Activated T-helper 2 cell treated with anti-CD3 and anti-CD28 coated beads, Interferon-gamma antibody, Interleukin-2, Interleukin-4, amounts not matched to agents 10 μg/mL and 5 μg/mL and 100 μg/mL, durations not matched to agents 14 hours and 24 hours and 36 hours (primary cell): ENCODE results near the gene ABHD5. TPM values are rescaled to one million over a fixed set of nuclear protein-coding genes. Genes with fewer than 3 reads are reported as not detected.
"Not testable (repeated sequence)": the region's sequence is repeated elsewhere in the genome, so short reads cannot be mapped to it uniquely, and the experiment has no call there.

Experiments
- DNase-seq: peaks from one replicate; pipeline ENCODE4 v3.0.0; 2021; ENCODE audit warnings: low spot score
- H3K27ac Mint-ChIP-seq: one replicate; pipeline ENCODE4 v1.8.0; 2021; ENCODE audit warnings: mixed read lengths
- H3K27me3 Mint-ChIP-seq: one replicate; pipeline ENCODE4 v1.8.0; 2021; ENCODE audit warnings: low read depth, mixed read lengths
- H3K36me3 Mint-ChIP-seq: one replicate; pipeline ENCODE4 v1.8.0; 2021; ENCODE audit warnings: low read depth, mixed read lengths
- H3K4me1 Mint-ChIP-seq: one replicate; pipeline ENCODE4 v1.8.0; 2021; ENCODE audit warnings: low read depth, mixed read lengths
- H3K4me3 Mint-ChIP-seq: one replicate; pipeline ENCODE4 v1.8.0; 2021; ENCODE audit warnings: low read depth, mild to moderate bottlenecking, moderate library complexity, mixed read lengths
- H3K9me3 Mint-ChIP-seq: one replicate; pipeline ENCODE4 v1.8.0; 2021; ENCODE audit warnings: mixed read lengths
- intact Hi-C: fragments of 100-400 bp; cut with micrococcal nuclease; formaldehyde crosslinking; loops from one replicate; pipeline ENCODE4 v1.15.1; 2023
- total RNA-seq: library from RNA; stranded (reverse); gene quantifications from 2 replicates; pipeline ENCODE4 v1.2.3, GENCODE V29; 2022

ABHD5 gene
- total RNA-seq, 1 donor from 2014 or later: 11.9 TPM

DNA sequence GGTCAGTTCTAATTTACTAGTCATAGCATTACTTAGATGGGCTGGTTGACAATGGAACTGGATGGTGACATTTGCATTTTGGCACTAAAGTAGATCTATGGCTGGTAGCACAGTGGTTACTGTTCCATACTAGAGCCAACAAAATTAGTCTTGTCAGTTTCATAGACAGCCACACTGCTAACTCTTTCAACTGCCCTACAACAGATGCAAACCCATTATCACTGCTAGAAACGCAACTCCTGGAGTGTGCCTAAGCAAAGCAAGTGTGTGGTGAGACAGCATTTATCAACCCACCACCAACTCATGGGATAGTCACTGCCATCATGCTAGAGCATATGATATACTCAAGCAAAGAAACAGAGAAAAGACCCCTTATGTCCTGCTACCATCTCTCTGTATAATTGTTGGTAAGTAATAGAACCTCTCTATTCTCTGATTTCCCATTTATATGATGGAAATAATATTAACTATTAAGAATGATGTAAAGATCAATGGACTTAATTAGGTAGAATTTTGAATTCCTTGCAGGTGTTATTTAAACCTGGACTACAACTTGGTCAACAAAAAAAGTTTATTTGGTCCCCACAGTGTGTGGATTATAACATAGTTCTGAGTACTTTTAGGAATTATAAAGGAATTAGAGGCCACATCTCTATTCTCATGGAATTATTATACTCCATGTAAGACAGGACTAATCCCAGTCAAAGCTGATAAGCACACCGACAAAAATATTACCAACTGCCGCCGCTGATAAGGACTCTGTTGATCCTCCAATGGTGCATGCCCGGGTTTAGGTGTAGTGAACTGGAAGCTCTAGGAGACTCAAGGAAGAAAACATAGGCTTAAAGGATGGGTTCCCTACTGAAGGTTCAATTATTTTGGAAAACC lies 19.9 kb upstream of the ABHD5 start:
- Mint-ChIP-seq H3K27ac (no peak overlapping the region), H3K4me1 (no peaks in the 10 kb centered on the region), H3K9me3 (no peaks in the 10 kb centered on the region), H3K27me3 (peaks cover 10% of the 10 kb centered on the region), H3K36me3 (no peaks in the 10 kb centered on the region), H3K4me3 (no peak overlapping the region)
- DNase-seq: no peak
- intact Hi-C loops: no loop called here

DNA sequence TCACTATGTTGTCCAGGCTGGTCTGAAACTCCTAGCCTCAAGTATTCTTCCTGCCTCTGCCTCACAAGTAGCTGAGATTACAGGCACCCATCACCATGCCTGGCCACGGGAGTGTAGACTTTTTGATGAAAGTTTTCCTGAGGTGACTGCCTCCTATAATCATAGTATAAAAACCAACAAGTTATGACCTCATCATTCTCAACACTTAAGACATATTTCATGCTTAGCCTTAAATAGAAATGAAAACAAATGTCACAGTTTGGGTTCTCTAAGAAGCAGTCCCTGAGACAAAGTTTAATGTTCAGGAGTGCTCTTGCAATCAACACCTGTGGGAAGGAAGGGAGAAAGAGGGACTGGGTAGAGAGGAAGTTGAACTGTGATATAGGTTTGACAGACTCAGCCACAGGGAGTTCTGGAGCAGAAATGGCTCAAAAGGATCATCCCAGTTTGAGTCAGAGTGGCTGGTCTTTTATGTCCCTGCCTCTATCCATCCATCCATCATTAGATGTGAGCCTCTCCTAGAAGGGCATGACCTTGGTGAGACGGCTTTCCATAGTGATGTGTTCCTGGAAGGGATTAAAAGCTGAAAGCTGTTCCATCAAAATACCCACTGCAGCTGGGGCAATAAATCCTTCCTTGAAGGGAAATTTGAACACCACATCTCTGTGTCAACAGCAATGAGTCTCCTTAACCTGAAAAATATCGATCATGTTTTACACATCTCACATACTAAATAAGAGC lies 16.2 kb upstream of the ABHD5 start:
- H3K4me1 Mint-ChIP-seq: no peaks in the 10 kb centered on the region
- H3K9me3 Mint-ChIP-seq: no peaks in the 10 kb centered on the region

DNA sequence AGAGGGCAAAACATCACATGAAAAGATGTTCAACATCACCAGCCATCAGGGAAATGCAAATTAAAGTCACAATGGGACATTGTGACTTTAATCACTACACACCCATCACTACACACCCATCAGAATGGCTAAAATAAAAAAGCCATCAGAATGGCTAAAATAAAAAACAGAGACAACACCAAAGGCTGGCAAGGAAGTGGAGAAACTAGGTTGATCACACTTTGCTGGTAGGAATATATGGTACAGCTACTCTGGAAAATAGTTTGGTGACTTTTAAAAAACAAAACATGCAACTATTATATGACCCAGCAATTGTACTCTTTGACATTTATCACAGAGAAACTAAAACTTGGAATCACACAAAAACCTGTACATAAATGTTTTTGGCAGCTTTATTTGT lies 15.1 kb upstream of the ABHD5 start:
- Mint-ChIP-seq H3K4me1 (no peaks in the 10 kb centered on the region), H3K27me3 (peaks cover 7% of the 10 kb centered on the region), H3K36me3 (no peaks in the 10 kb centered on the region), H3K27ac (no peak overlapping the region), H3K4me3 (no peak overlapping the region), H3K9me3 (no peaks in the 10 kb centered on the region)
- intact Hi-C loops: no loop called here
- no peak for DNase-seq

More for the DNA sequence above, 16.2 kb upstream of the ABHD5 start:
- no peak overlapping the region for H3K4me3 Mint-ChIP-seq
- peaks cover 4% of the 10 kb centered on the region for H3K27me3 Mint-ChIP-seq
- intact Hi-C loops: no loop called here
- H3K36me3 Mint-ChIP-seq: no peaks in the 10 kb centered on the region
- no peak overlapping the region for H3K27ac Mint-ChIP-seq
- no peak for DNase-seq

DNA sequence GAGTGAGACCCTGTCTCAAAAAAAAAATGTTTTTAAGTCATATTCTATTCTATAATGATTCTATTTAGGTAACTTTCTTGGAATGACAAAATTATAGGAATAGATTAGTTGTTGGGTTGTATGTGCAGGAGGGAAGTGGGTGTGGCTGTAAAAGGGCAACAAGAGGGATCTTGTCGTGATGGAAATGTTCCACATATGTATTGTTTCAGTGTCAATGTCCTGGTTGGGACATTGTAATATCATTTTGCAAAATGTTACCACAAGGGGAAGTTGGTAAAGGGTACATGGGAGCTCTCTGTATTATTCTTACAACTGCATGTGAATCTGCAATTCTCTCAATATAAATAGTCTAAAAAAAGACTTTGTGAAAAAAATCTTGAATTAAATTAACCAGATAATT lies 14.3 kb upstream of the ABHD5 start:
- H3K36me3 Mint-ChIP-seq: no peaks in the 10 kb centered on the region
- H3K27ac Mint-ChIP-seq: no peak overlapping the region
- H3K27me3 Mint-ChIP-seq: peaks cover 7% of the 10 kb centered on the region
- H3K4me3 Mint-ChIP-seq: no peak overlapping the region
- intact Hi-C loops: no loop called here
- no peak for DNase-seq
- H3K9me3 Mint-ChIP-seq: no peaks in the 10 kb centered on the region
- H3K4me1 Mint-ChIP-seq: no peaks in the 10 kb centered on the region

DNA sequence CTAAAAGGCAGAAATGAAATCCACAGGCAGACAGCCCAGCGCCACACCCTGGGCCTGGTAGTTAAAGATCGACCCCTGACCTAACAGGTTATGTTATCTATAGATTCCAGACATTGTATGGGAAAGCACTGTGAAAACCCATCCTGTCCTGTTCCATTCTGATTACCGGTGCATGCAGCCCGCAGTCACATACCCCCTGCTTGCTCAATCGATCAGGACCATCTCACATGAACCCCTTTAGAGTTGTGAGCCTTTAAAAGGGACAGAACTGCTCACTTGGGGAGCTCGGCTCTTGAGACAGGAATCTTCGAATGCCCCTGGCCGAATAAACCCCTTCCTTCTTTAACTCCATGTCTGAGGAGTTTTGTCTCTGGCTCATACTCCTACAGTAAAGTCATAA lies 12.4 kb upstream of the ABHD5 start:
- H3K9me3 Mint-ChIP-seq, intact Hi-C loops, H3K4me1 Mint-ChIP-seq, H3K4me3 Mint-ChIP-seq, H3K27ac Mint-ChIP-seq, DNase-seq, H3K36me3 Mint-ChIP-seq: not testable (repeated sequence)
- peaks cover 12% of the 10 kb centered on the region for H3K27me3 Mint-ChIP-seq

DNA sequence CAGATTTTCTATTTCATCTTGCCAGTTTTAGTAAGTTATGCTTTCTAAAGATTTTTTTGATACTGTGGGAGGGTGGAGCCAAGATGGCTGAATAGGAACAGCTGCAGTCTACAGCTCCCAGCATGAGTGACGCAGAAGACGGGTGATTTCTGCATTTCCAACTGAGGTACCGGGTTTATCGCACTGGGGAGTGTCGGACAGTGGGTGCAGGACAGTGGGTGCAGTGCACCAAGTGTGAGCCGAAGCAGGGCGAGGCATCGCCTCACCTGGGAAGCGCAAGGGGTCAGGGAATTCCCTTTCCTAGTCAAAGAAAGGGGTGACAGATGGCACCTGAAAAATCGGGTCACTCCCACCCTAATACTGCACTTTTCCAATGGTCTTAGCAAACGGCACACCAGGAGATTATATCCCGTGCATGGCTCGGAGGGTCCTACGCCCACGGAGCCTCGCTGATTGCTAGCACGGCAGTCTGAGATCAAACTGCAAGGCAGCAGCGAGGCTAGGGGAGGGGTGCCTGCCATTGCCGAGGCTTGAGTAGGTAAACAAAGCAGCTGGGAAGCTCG lies 11.8 kb upstream of the ABHD5 start:
- H3K36me3 Mint-ChIP-seq, DNase-seq, H3K27ac Mint-ChIP-seq, H3K9me3 Mint-ChIP-seq, H3K4me3 Mint-ChIP-seq, H3K4me1 Mint-ChIP-seq, intact Hi-C loops: not testable (repeated sequence)
- peaks cover 12% of the 10 kb centered on the region for H3K27me3 Mint-ChIP-seq

DNA sequence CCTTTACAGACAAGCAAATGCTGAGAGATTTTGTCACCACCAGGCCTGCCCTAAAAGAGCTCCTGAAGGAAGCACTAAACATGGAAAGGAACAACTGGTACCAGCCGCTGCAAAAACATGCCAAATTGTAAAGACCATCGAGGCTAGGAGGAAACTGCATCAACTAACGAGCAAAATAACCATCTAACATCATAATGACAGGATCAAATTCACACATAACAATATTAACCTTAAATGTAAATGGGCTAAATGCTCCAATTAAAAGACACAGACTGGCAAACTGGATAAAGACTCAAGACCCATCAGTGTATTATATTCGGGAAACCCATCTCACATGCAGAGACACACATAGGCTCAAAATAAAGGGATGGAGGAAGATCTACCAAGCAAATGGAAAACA lies 9.9 kb upstream of the ABHD5 start:
- H3K4me1 Mint-ChIP-seq, H3K27ac Mint-ChIP-seq, DNase-seq, H3K4me3 Mint-ChIP-seq, intact Hi-C loops, H3K36me3 Mint-ChIP-seq, H3K9me3 Mint-ChIP-seq, H3K27me3 Mint-ChIP-seq: not testable (repeated sequence)

DNA sequence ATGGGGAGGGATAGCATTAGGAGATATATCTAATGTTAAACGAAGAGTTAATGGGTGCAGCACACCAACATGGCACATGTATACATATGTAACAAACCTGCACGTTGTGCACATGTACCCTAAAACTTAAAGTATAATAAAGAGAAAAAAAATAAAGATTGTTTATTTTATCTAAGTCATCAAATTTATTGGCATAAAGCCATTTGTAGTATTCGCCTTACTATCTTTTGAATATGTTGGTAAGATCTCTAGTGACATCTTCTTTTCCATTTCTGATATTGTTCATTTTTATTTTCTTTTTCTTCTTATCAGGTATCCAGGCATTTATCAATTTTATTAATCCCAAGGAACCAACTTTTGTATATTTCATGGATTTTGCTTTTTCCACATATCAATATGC lies 5.8 kb upstream of the ABHD5 start:
- no peak for DNase-seq
- Mint-ChIP-seq H3K4me1 (peaks cover 4% of the 10 kb centered on the region), H3K4me3 (no peak overlapping the region), H3K9me3 (peaks cover 4% of the 10 kb centered on the region), H3K27ac (no peak overlapping the region), H3K36me3 (no peaks in the 10 kb centered on the region), H3K27me3 (peaks cover 17% of the 10 kb centered on the region)
- intact Hi-C loops: no loop called here

DNA sequence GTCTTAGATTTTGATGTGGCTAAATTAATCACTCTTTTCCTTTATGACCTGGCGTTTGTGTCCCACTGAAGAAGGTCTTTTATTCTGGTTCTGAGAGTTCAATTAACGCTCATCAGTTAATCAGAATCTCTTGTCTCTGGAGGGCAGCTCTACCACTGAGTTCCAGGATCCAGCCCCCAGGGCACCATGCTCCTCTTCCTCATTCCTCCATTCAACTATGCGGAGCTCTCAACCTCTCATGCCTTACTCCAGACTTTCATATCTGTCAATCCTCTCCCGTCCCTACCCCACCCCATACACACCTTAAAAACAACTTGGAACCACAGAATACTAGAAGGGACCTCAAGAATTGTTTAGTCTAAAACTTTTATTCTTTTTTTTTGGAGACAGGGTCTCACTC lies 4.8 kb upstream of the ABHD5 start:
- Mint-ChIP-seq H3K4me3 (no peak overlapping the region), H3K36me3 (no peaks in the 10 kb centered on the region), H3K27me3 (peaks cover 14% of the 10 kb centered on the region), H3K27ac (no peak overlapping the region), H3K9me3 (peaks cover 4% of the 10 kb centered on the region), H3K4me1 (peaks cover 6% of the 10 kb centered on the region)
- intact Hi-C loops: no loop called here
- DNase-seq: no peak

DNA sequence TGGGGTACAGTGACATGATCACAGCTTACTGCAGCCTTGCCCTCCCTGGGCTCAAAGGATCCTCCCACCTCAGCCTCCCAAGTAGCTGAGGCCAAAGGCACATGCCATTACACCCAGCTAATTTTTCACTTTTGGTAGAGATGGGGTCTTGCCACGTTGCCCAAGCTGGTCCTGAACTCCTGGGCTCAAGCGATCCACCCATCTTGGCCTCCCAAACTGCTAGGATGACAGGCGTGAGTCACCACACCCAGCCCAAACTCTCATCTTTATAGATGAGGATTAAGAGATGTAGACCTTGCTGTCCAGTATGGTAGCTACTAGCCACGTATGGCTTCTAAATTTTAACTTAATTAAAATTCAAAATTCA lies 4.4 kb upstream of the ABHD5 start:
- H3K4me1 Mint-ChIP-seq: peaks cover 6% of the 10 kb centered on the region
- intact Hi-C loops: no loop called here
- DNase-seq: no peak
- H3K4me3 Mint-ChIP-seq: no peak overlapping the region
- no peak overlapping the region for H3K27ac Mint-ChIP-seq
- peaks cover 14% of the 10 kb centered on the region for H3K27me3 Mint-ChIP-seq
- no peaks in the 10 kb centered on the region for H3K36me3 Mint-ChIP-seq
- peaks cover 4% of the 10 kb centered on the region for H3K9me3 Mint-ChIP-seq

DNA sequence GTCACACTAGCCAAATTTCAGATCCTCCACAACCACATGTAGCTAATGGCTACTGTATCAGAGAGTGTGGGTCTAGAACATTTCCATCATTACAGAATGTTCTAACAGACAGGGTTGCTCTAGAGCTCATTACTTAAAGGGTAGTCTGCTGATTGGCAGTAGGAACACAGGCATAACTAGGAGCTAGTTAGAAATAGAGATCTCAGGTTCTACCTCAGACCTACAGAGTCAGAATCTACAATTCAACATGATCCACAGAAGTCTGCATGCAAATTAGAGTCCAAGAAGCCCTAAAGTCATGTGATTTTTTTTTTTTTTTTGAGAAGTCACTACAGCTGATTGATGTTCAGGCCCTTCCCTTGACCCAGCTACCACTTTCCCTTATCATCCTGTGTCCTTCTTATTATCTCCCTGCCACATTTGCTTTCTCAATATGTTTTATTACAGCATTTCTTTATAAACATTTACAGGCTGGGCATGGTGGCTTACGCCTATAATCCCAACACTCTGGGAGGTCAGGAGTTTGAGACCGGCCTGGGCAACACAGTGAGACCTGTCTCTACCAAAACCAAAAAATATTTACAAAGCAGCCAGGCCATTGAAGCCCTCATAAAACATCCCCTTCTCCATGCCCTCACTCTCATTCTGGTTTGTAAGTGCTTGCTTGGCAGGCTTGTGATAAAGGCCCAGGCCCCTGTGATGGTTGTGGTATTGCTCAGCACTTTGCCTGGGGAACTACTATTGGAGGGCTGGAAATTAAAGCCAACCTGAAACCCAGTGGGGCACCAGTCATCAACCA lies 3.8 kb upstream of the ABHD5 start:
- Mint-ChIP-seq H3K9me3 (peaks cover 3% of the 10 kb centered on the region), H3K27ac (no peak overlapping the region), H3K27me3 (peaks cover 12% of the 10 kb centered on the region), H3K4me3 (no peak overlapping the region), H3K4me1 (peaks cover 10% of the 10 kb centered on the region), H3K36me3 (no peaks in the 10 kb centered on the region)
- intact Hi-C loops: no loop called here
- no peak for DNase-seq

DNA sequence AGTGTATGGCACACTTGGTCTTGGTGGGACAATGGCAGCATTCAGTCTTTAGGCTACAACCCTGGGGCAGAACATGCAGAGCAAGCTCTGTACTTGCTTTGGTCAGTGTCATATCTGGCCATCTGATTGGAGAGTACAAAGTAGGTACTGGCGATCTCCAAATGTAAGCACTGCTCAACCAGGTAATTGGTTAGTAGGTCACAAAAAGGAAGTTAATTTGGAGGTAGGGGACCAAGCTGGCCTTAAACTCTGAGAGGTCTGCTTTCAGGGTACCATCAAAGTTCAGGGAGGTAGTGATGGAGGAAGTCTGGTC lies 3.3 kb upstream of the ABHD5 start:
- Mint-ChIP-seq H3K4me3 (no peak overlapping the region), H3K27me3 (peaks cover 8% of the 10 kb centered on the region), H3K9me3 (no peaks in the 10 kb centered on the region), H3K27ac (no peak overlapping the region), H3K4me1 (peaks cover 14% of the 10 kb centered on the region), H3K36me3 (no peaks in the 10 kb centered on the region)
- no peak for DNase-seq
- intact Hi-C loops: no loop called here
